H9 (cell line): ENCODE measurements around the gene DUSP11. TPM values are rescaled to one million over a fixed set of nuclear protein-coding genes. Genes with fewer than 3 reads are reported as not detected.

ENCODE experiments used
- DNase-seq: peaks from one replicate; pipeline ENCODE4 v3.0.0-alpha.2; 2017
- H2AFZ ChIP-seq: one replicate; pipeline ENCODE4 v1.6.1; 2013; ENCODE audit warnings: mild to moderate bottlenecking, low read length, control low read depth, moderate library complexity
- H2AK5ac ChIP-seq: 2 replicates; pipeline ENCODE4 v1.6.1; 2013; ENCODE audit warnings: low read length, control low read depth, mixed read lengths; ENCODE audit not compliant: insufficient read length
- H2BK120ac ChIP-seq: one replicate; pipeline ENCODE4 v1.6.1; 2013; ENCODE audit warnings: low read depth, mild to moderate bottlenecking, low read length, control low read depth, inconsistent platforms; ENCODE audit not compliant: poor library complexity, severe bottlenecking
- H2BK12ac ChIP-seq: 2 replicates; pipeline ENCODE4 v1.6.1; 2013; ENCODE audit warnings: low read length, control low read depth, mixed read lengths, low read depth; ENCODE audit not compliant: insufficient read length
- H2BK15ac ChIP-seq: 2 replicates; pipeline ENCODE4 v1.6.1; 2013; ENCODE audit warnings: low read depth, low read length, control low read depth
- H2BK20ac ChIP-seq: one replicate; pipeline ENCODE4 v1.6.1; 2013; ENCODE audit warnings: low read depth, mild to moderate bottlenecking, low read length, control low read depth, inconsistent platforms; ENCODE audit not compliant: poor library complexity, severe bottlenecking
- H2BK5ac ChIP-seq: 2 replicates; pipeline ENCODE4 v1.6.1; 2013; ENCODE audit warnings: low read length, control low read depth, mixed read lengths; ENCODE audit not compliant: insufficient read length
- H3K14ac ChIP-seq: 2 replicates; pipeline ENCODE4 v1.6.1; 2013; ENCODE audit warnings: low read length, control low read depth; ENCODE audit not compliant: insufficient read depth
- H3K18ac ChIP-seq: 2 replicates; pipeline ENCODE4 v1.6.1; 2013; ENCODE audit warnings: low read depth, mild to moderate bottlenecking, mixed read lengths, low read length, control low read depth; ENCODE audit not compliant: insufficient read length
- H3K23ac ChIP-seq: 2 replicates; pipeline ENCODE4 v1.6.1; 2013; ENCODE audit warnings: low read length, control low read depth, mixed read lengths, low read depth; ENCODE audit not compliant: insufficient read length
- H3K23me2 ChIP-seq: 2 replicates; pipeline ENCODE4 v1.6.1; 2013; ENCODE audit warnings: low read depth, mild to moderate bottlenecking, mixed read lengths, low read length, control low read depth; ENCODE audit not compliant: insufficient read length, poor library complexity, severe bottlenecking
- H3K27ac ChIP-seq: 2 replicates; pipeline ENCODE4 v1.5.1; 2013; ENCODE audit warnings: low read length, control low read depth, mixed read lengths, low read depth; ENCODE audit not compliant: insufficient read length
- H3K27me3 ChIP-seq: 2 replicates; pipeline ENCODE4 v1.6.1; 2013; ENCODE audit warnings: low read length, control low read depth, inconsistent platforms; ENCODE audit not compliant: insufficient read depth
- H3K4ac ChIP-seq: 2 replicates; pipeline ENCODE4 v1.6.1; 2013; ENCODE audit warnings: low read depth, mild to moderate bottlenecking, control low read depth, inconsistent platforms, low read length, moderate library complexity
- H3K4me1 ChIP-seq: 2 replicates; pipeline ENCODE4 v1.6.1; 2013; ENCODE audit warnings: low read length, control low read depth, inconsistent platforms; ENCODE audit not compliant: insufficient read depth
- H3K4me2 ChIP-seq: 2 replicates; pipeline ENCODE4 v1.6.1; 2013; ENCODE audit warnings: low read length, control low read depth, mixed read lengths; ENCODE audit not compliant: insufficient read length, insufficient read depth
- H3K56ac ChIP-seq: 2 replicates; pipeline ENCODE4 v1.6.1; 2013; ENCODE audit warnings: low read depth, mild to moderate bottlenecking, mixed read lengths, low read length, control low read depth; ENCODE audit not compliant: insufficient read length
- H3K79me1 ChIP-seq: 2 replicates; pipeline ENCODE4 v1.6.1; 2013; ENCODE audit warnings: low read depth, mild to moderate bottlenecking, moderate library complexity, low read length, control low read depth, inconsistent platforms; ENCODE audit not compliant: insufficient read depth, poor library complexity, severe bottlenecking
- H3K79me2 ChIP-seq: 2 replicates; pipeline ENCODE4 v1.6.1; 2013; ENCODE audit warnings: low read length, control low read depth, inconsistent platforms; ENCODE audit not compliant: insufficient read depth
- H3K9ac ChIP-seq: 2 replicates; pipeline ENCODE4 v1.6.1; 2013; ENCODE audit warnings: low read length, control low read depth, mixed read lengths; ENCODE audit not compliant: insufficient read length; ENCODE audit errors: extremely low read depth
- H3K9me3 ChIP-seq: one replicate; pipeline ENCODE4 v1.6.1; 2013; ENCODE audit warnings: low read depth, low read length, inconsistent platforms; ENCODE audit not compliant: control insufficient read depth
- H3T11ph ChIP-seq: one replicate; pipeline ENCODE4 v1.6.1; 2013; ENCODE audit warnings: mild to moderate bottlenecking, low read length, control low read depth, inconsistent platforms
- H4K20me1 ChIP-seq: one replicate; pipeline ENCODE4 v1.6.1; 2013; ENCODE audit not compliant: control insufficient read depth, insufficient read length, insufficient read depth
- H4K5ac ChIP-seq: 2 replicates; pipeline ENCODE4 v1.6.1; 2013; ENCODE audit warnings: low read depth, mild to moderate bottlenecking, mixed read lengths, low read length, control low read depth; ENCODE audit not compliant: insufficient read length
- H4K8ac ChIP-seq: replicated peaks from 2 replicates; pipeline ENCODE4 v1.6.1; 2013; ENCODE audit warnings: low read length, control low read depth, mixed read lengths, low read depth; ENCODE audit not compliant: insufficient read length
- H4K91ac ChIP-seq: 2 replicates; pipeline ENCODE4 v1.6.1; 2013; ENCODE audit warnings: low read depth, mild to moderate bottlenecking, moderate library complexity, mixed read lengths, low read length, control low read depth; ENCODE audit not compliant: insufficient read length
- H3K27ac Mint-ChIP-seq, 3 experiments: 2 replicates in 2 of 3; 3 replicates in 1 of 3; pipeline ENCODE4 v1.8.0; 2020 to 2021; ENCODE audit warnings: mixed read lengths in 3 of 3, mild to moderate bottlenecking in 1 of 3, moderate library complexity in 1 of 3
- H3K27me3 Mint-ChIP-seq: 2 replicates; pipeline ENCODE4 v1.8.0; 2021; ENCODE audit warnings: low read depth, mild to moderate bottlenecking, moderate library complexity, mixed read lengths
- H3K36me3 Mint-ChIP-seq, 3 experiments: 2 replicates in 2 of 3; 3 replicates in 1 of 3; pipeline ENCODE4 v1.8.0; 2020 to 2021; ENCODE audit warnings: low read depth in 3 of 3, mixed read lengths in 3 of 3; ENCODE audit not compliant: insufficient read depth in 1 of 3
- H3K4me1 Mint-ChIP-seq, 2 experiments: 2 replicates each; pipeline ENCODE4 v1.8.0; 2020; ENCODE audit warnings: mixed read lengths in 2 of 2
- H3K4me3 Mint-ChIP-seq, 2 experiments: 2 replicates in 1 of 2; 3 replicates in 1 of 2; pipeline ENCODE4 v1.8.0; 2020 to 2021; ENCODE audit warnings: mild to moderate bottlenecking in 2 of 2, mixed read lengths in 2 of 2, moderate library complexity in 1 of 2
- H3K9me3 Mint-ChIP-seq, 2 experiments: 2 replicates in 1 of 2; 3 replicates in 1 of 2; pipeline ENCODE4 v1.8.0; 2020; ENCODE audit warnings: mild to moderate bottlenecking in 2 of 2, mixed read lengths in 2 of 2, moderate library complexity in 1 of 2
- CTCF ChIP-seq: fragments of 200-600 bp; sonication (generic); conservative IDR thresholded peaks from 3 replicates; pipeline ENCODE4 v1.8.0; 2021; ENCODE audit warnings: antibody characterized with exemption, mild to moderate bottlenecking
- WGBS: extraction: QIAGEN DNeasy Blood & Tissue Kit; methylation state at CpG from one replicate; pipeline ENCODE4 v1.1.7; 2013; ENCODE audit warnings: missing lambda C conversion rate, low lambda C conversion rate, mixed read lengths; ENCODE audit not compliant: insufficient read length; ENCODE audit errors: extremely low coverage; 5-methylcytosine and 5-hydroxymethylcytosine counted together
- total RNA-seq: library from RNA; stranded (reverse); gene quantifications from 2 replicates; pipeline ENCODE4 v1.2.1, GENCODE V29; 2021

DUSP11 gene
- total RNA-seq, 1 experiment from 2014 or later: 21.4 TPM

- no peak overlapping the region for H3K4ac ChIP-seq
- no peaks in the 10 kb centered on the region; the same call in 1 of the 2 replicates for H3K79me2 ChIP-seq
- H2BK120ac ChIP-seq: no peak overlapping the region
- no peak overlapping the region for H3K18ac ChIP-seq
- peaks cover 13% of the 10 kb centered on the region for H3K27me3 ChIP-seq
- H3K23me2 ChIP-seq: peaks cover 7% of the 10 kb centered on the region
- H3K27ac ChIP-seq: no peak overlapping the region
- H4K5ac ChIP-seq: no peak overlapping the region
- H3T11ph ChIP-seq: no peak overlapping the region
- no peak overlapping the region for H2BK5ac ChIP-seq
- H3K4me2 ChIP-seq: no peak overlapping the region
- H2BK12ac ChIP-seq: no peak overlapping the region
- Mint-ChIP-seq H3K4me1 (peaks cover 5 to 8% of the 10 kb centered on the region in 2 experiments), H3K27ac (no peak overlapping the region), H3K27me3 (peaks cover 58% of the 10 kb centered on the region), H3K4me3 (no peak overlapping the region), H3K9me3 (peaks cover 10% of the 10 kb centered on the region in 2 experiments), H3K36me3 (peaks cover 9 to 11% (median 9%) of the 10 kb centered on the region in 3 experiments)
- no peak overlapping the region for H2AK5ac ChIP-seq
- H2AFZ ChIP-seq: no peak overlapping the region
- no peak overlapping the region for H2BK15ac ChIP-seq
- H3K79me1 ChIP-seq: no peaks in the 10 kb centered on the region
- H3K14ac ChIP-seq: no peak overlapping the region
- H3K23ac ChIP-seq: no peak overlapping the region
- TF ChIP-seq CTCF: no peak
- H3K4me1 ChIP-seq: no peaks in the 10 kb centered on the region
- no peak overlapping the region for H4K8ac ChIP-seq
- no peak overlapping the region for H3K9ac ChIP-seq
- DNase-seq: no peak
- no peak overlapping the region for H2BK20ac ChIP-seq
- WGBS: no CpG with 5 or more reads among the region's 2 CpGs
- H4K20me1 ChIP-seq: no peaks in the 10 kb centered on the region
- no peak overlapping the region for H4K91ac ChIP-seq
- H3K56ac ChIP-seq: no peak overlapping the region
- no peaks in the 10 kb centered on the region for H3K9me3 ChIP-seq
These were observed 39.1 kb downstream of the DUSP11 start for GRCh38 chr2:73740767-73741166.
